Muscle layer of duodenum (tissue), 2 donors: ENCODE measurements around the gene C4orf33.
"Not testable (repeated sequence)": the region's sequence is repeated elsewhere in the genome, so short reads cannot be mapped to it uniquely, and the experiment has no call there.

Experiments
- H3K27ac ChIP-seq: one replicate; pipeline ENCODE4 v1.7.0; 2013; ENCODE audit warnings: mild to moderate bottlenecking, low read length
- H3K27me3 ChIP-seq: one replicate; pipeline ENCODE4 v1.7.0; 2013; ENCODE audit warnings: low read depth, mild to moderate bottlenecking, control low read depth, low read length
- H3K36me3 ChIP-seq, 2 donors: one replicate each; pipeline ENCODE4 v1.7.0; 2013; ENCODE audit warnings: low read length in 2 of 2, control low read depth in 1 of 2, mild to moderate bottlenecking in 1 of 2; ENCODE audit not compliant: insufficient read depth in 2 of 2, control insufficient read depth in 1 of 2
- H3K4me1 ChIP-seq, 2 donors: one replicate each; pipeline ENCODE4 v1.7.0; 2013; ENCODE audit warnings: low read length in 2 of 2, mild to moderate bottlenecking in 2 of 2, control low read depth in 1 of 2, moderate library complexity in 1 of 2; ENCODE audit not compliant: insufficient read depth in 2 of 2, control insufficient read depth in 1 of 2
- H3K4me3 ChIP-seq, 2 donors: one replicate each; pipeline ENCODE4 v1.7.0; 2013; ENCODE audit warnings: low read length in 2 of 2, low read depth in 1 of 2, mild to moderate bottlenecking in 1 of 2
- H3K9me3 ChIP-seq, 2 donors: one replicate each; pipeline ENCODE4 v1.7.0; 2013; ENCODE audit warnings: low read length in 2 of 2, control low read depth in 1 of 2, mild to moderate bottlenecking in 1 of 2; ENCODE audit not compliant: control insufficient read depth in 1 of 2
- donor health status: healthy.

The C4orf33 gene

DNA sequence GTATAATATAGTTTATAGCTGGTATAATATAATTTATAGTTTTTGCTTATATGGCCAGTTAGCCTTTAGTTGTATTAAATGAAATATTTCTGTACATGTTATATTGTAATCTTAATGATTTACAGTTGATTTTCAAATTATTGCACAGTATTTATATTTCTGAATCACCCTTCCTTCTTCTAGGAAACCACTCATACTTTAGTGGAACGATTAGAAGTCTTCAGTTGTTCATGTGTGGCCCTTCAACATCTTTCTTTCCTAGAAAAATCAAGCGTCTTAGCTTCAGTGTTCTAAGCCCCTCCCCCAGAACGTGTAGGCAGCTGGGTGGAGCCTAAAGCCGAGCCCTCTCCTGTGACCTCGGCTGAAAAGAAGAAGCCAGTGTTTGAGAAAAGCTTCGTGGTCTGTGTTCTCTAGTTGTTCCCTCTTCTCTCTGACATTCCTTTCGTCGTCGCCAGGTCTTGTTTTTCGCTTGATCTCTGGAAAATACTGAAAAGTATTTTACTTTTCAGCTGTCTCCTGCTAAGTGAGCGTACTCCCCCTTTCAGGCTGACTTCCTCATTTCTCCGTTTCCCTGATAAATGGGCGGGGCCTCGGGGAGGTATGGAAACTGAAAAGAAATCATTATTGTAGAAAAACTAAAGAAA is at the start of gene C4orf33:
C4orf33 (plus strand) TSS at position 342 of the 644 bp plus-strand sequence. CDS start 6,459 bp downstream, outside the sequence.
- H3K27me3 ChIP-seq = no peaks in the 10 kb centered on the region
- no peaks in the 10 kb centered on the region for H3K9me3 ChIP-seq
- H3K27ac ChIP-seq = peak within 1 kb of the TSS; percentile 94
- H3K36me3 ChIP-seq = no peaks in the 10 kb centered on the region
- H3K4me1 ChIP-seq = peaks cover 0 to 20% of the 10 kb centered on the region in 2 donors
- H3K4me3 ChIP-seq = peak within 1 kb of the TSS; percentile 79 to 89

DNA sequence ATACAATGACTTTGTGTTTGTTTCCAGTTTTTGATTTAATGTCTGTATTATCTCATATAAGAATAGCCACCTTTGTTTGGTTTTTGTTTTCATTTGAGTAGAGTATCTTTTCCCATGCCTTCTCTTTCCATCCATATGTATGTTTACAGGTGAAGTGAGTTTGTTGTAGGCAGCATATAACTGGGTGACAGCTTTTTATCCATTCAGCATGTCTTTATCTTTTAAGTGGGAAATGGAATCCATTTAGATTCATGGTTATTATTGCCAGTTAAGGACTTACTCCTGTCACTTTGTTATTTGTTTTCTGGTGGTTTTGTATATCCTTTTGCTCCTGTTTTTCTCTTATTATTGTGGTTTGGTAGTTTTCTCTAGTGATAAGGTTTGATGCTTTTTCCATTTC is 36.9 kb upstream of the C4orf33 start:
- no peak overlapping the region for H3K4me3 ChIP-seq
- no peaks in the 10 kb centered on the region for H3K4me1 ChIP-seq
- H3K27me3 ChIP-seq = no peaks in the 10 kb centered on the region
- peaks cover 12 to 24% of the 10 kb centered on the region in 2 donors for H3K36me3 ChIP-seq
- peaks cover 57 to 65% of the 10 kb centered on the region in 2 donors for H3K9me3 ChIP-seq
- H3K27ac ChIP-seq = no peak overlapping the region

DNA sequence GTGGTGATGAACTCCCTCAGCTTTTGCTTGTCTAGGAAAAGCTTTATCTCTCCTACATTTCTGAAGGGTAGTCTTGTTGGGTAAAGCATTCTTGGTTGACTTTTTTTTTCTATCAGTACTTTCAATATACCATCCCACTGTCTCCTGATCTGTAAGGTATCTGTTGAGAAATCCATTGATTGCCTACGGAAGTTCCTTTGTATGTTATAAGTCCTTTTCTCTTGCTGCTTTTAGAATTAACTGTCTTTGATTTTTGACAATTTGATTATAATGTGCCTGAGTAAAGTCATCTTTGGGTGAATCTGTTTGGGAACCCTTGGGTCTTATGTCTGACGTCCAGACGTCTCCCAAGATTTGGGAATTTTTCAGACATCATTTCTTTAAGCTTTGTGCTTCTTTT is 33.4 kb upstream of the C4orf33 start:
- Histone ChIP-seq H3K4me1 (no peaks in the 10 kb centered on the region), H3K9me3 (peaks cover 47% of the 10 kb centered on the region in 2 donors), H3K27me3 (no peaks in the 10 kb centered on the region), H3K36me3 (peaks cover 12 to 24% of the 10 kb centered on the region in 2 donors), H3K4me3 (peak overlapping the region in 1 of 2 donors; percentile 44), H3K27ac (no peak overlapping the region)

- peak overlapping the region; percentile 21 to 49 for H3K4me3 ChIP-seq
- H3K4me1 ChIP-seq = no peaks in the 10 kb centered on the region
- H3K27me3 ChIP-seq = no peaks in the 10 kb centered on the region
- peaks cover 47% of the 10 kb centered on the region in 2 donors for H3K9me3 ChIP-seq
- H3K36me3 ChIP-seq = peaks cover 12 to 24% of the 10 kb centered on the region in 2 donors
- H3K27ac ChIP-seq = no peak overlapping the region
Observed at GRCh38 chr4:129063640-129064039, 32.3 kb upstream of the C4orf33 start.

DNA sequence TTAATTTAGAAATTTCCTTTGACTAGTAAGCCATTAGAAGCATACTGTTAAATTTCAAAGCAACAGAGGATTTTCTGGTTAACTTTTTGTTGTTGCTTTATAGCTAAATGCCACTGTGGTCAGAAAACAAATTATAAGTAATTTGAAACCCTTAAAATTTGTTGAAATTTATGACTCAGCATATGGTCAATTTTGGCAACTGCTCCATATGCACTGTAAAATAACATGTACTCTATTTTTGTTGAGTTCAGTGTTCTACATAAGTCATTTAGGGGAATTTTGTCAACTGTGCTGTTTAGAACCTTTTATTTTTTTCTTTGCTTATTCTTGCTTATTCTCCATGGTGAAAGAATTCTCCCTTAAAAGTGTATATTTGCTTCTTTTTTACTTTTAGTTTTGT is 31.2 kb upstream of the C4orf33 start:
- Histone ChIP-seq H3K4me3 (no peak overlapping the region), H3K4me1 (no peaks in the 10 kb centered on the region), H3K27ac (no peak overlapping the region), H3K36me3 (peaks cover 12 to 24% of the 10 kb centered on the region in 2 donors), H3K27me3 (no peaks in the 10 kb centered on the region), H3K9me3 (peaks cover 42% of the 10 kb centered on the region in 2 donors)

DNA sequence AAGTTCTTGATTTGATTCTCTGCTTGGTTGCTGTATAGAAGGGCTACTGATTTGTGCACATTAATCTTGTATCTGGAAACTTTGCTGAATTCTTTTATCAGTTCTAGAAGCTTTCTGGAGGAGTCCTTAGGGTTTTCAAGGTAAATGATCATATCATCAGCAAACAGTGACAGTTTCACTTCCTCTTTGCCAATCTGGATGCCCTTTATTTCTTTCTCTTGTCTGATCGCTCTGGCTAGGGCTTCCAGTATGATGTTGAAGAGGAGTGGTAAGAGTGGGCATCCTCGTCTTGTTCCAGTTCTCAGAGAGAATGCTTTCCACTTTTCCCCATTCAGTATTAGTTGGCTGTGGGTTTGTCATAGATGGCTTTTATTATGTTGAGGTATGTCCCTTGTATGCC is 26.4 kb upstream of the C4orf33 start:
- not testable (repeated sequence) for H3K9me3 ChIP-seq, H3K27ac ChIP-seq, H3K4me3 ChIP-seq, H3K36me3 ChIP-seq, H3K4me1 ChIP-seq, H3K27me3 ChIP-seq

DNA sequence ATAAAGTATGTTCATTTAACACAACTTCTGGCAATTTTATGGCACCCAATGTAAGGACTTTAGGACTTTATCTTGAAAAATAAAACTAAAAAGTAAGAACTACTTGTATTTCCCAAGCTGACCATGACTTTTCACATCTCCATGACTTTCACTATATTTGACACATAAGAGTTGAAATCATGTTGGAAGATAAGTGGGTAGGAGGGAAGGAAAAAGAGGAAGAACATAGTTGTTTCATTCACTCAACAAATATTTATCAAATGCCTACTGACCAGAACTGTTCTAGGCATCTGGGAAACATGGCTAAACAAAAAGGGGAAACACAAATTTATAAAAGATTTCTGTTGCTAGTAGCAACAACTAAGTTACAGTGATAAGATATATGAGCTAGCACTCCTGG is 18.6 kb upstream of the C4orf33 start:
- no peak overlapping the region for H3K4me3 ChIP-seq
- no peaks in the 10 kb centered on the region for H3K9me3 ChIP-seq
- H3K36me3 ChIP-seq = peaks cover 5 to 37% of the 10 kb centered on the region in 2 donors
- no peaks in the 10 kb centered on the region for H3K27me3 ChIP-seq
- no peaks in the 10 kb centered on the region for H3K4me1 ChIP-seq
- no peak overlapping the region for H3K27ac ChIP-seq

DNA sequence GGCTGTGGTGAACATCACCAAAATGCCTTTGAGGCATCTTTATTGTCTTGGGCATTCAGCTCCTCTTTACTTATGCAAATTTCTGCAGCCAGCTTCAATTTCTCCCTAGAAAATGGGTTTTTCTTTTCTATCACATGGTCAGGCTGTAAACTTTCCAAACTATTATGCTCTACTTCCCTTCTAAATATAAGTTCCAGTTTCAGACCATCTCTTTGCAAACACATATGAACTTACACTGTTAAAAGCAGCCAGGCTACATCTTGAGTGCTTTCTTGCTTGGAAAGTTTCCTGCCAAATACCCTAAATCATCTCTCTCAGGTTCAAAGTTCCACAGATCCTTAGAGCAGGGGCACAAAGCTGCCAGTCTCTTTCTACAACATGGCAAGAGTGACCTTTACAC is 15.8 kb upstream of the C4orf33 start:
- peaks cover 5 to 30% of the 10 kb centered on the region in 2 donors for H3K36me3 ChIP-seq
- H3K4me3 ChIP-seq = no peak overlapping the region
- H3K27me3 ChIP-seq = no peaks in the 10 kb centered on the region
- peaks cover 0 to under 1% of the 10 kb centered on the region in 2 donors for H3K9me3 ChIP-seq
- no peaks in the 10 kb centered on the region for H3K4me1 ChIP-seq
- H3K27ac ChIP-seq = no peak overlapping the region

GRCh38 chr4:129082302-129082701 is 13.7 kb upstream of the C4orf33 start:
- no peaks in the 10 kb centered on the region for H3K27me3 ChIP-seq
- peaks cover 0 to 6% of the 10 kb centered on the region in 2 donors for H3K9me3 ChIP-seq
- H3K4me3 ChIP-seq = no peak overlapping the region
- no peak overlapping the region for H3K27ac ChIP-seq
- peaks cover 5 to 30% of the 10 kb centered on the region in 2 donors for H3K36me3 ChIP-seq
- H3K4me1 ChIP-seq = no peaks in the 10 kb centered on the region

DNA sequence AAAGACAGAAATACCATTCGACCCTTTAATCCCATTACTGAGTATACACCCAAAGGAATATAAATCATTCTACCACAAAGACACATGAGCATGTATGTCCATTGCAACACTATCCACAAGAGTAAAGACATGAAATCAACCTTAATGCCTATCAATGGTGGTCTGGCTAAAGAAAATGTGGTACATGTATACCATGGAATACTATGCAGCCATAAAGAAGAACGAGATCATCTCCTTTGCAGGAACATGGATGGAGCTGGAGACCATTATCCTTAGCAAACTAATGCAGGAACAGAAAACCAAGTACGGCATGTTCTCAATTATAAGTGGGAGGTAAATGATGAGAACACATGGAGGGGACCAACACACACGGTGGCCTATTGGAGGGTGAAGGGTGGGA is 10.5 kb upstream of the C4orf33 start:
- no peak overlapping the region for H3K4me3 ChIP-seq
- no peaks in the 10 kb centered on the region for H3K4me1 ChIP-seq
- H3K36me3 ChIP-seq = peaks cover 1 to 11% of the 10 kb centered on the region in 2 donors
- no peak overlapping the region for H3K27ac ChIP-seq
- peaks cover 0 to 6% of the 10 kb centered on the region in 2 donors for H3K9me3 ChIP-seq
- no peaks in the 10 kb centered on the region for H3K27me3 ChIP-seq

- H3K27me3 ChIP-seq = no peaks in the 10 kb centered on the region
- H3K27ac ChIP-seq = no peak overlapping the region
- no peak overlapping the region for H3K4me3 ChIP-seq
- H3K36me3 ChIP-seq = no peaks in the 10 kb centered on the region
- peaks cover 0 to 6% of the 10 kb centered on the region in 2 donors for H3K9me3 ChIP-seq
- peaks cover 0 to 12% of the 10 kb centered on the region in 2 donors for H3K4me1 ChIP-seq
Observed at GRCh38 chr4:129087516-129087915, 8.4 kb upstream of the C4orf33 start.
